Activated T-helper 1 cell treated with anti-CD3 and anti-CD28 coated beads, Interleukin-2, amount 50 U/mL, for 16 hours (primary cell): ENCODE data around the gene TBC1D17.

ENCODE experiments used
- DNase-seq, 2 donors: peaks; one replicate each; pipeline ENCODE4 v3.0.0-alpha.2; 2020; ENCODE audit warnings: low read depth in 1 of 2, low spot score in 1 of 2

Gene TBC1D17

DNA sequence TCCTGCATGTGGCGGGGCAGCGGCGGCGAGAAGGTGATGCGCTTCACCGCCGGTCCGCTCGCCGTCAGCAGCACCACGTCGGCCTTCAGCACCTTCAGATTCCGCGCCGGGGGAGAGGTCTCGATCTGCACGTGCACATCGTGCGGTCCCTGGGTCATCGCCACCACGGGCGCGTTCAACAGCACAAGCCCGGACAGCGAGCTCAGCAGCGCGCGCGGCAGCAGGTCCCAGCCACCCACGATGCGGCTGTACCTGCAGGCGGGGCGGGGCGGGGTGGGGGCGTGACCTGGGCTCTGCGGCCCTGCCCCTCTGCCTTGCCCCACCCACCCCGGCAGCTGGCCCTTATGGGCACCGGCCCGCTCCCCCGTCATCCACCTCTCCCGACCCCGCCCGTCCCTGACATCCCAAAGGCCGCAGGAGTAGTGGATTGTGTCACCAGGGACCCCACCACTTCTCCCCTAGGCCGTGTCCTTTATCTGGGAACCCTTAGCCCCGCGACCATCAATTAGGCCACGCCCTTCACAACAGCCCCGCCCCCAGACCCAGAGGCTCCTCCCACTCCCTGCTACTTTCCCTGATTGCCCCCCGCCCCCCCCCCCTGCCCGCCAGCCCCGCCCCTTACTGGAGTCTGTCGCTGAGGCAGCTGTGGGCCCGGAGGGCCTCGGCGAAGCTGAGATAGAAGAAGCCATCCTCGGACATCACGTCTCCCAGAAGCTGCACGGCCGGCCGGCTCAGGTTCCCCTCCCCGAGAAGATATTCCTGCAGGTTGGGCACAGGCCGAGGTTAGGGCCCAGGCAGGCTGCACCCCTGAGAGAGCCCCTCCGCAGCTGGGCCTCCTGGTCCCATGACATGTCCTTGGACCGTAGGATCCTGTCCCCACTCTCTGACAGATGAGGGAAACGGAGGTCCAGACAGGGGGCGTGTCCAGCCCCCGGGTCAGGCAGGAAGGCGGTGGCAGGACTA lies 13.1 kb downstream of the TBC1D17 start:
- peak; percentile 40 to 54 for DNase-seq

DNA sequence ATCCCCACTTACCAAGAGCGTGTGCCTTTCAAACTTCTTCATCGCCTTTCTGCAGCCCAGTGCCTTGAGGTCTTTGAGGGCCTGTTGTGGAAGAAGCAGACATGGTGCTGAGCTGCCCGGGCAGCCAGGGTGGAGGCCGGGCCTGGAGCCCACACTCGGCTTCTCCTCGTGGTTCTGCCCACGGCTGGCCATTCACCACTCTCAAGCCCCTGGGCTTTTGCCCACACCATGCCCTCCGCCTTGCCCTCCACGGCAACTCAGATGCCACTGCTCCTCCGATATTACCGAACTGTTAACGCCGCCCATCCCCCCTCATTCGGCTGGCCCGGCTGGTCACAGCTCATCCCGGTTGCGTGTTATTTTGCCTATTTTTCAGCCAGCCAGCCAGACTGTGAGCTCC lies 13.9 kb downstream of the TBC1D17 start:
- no peak for DNase-seq

DNA sequence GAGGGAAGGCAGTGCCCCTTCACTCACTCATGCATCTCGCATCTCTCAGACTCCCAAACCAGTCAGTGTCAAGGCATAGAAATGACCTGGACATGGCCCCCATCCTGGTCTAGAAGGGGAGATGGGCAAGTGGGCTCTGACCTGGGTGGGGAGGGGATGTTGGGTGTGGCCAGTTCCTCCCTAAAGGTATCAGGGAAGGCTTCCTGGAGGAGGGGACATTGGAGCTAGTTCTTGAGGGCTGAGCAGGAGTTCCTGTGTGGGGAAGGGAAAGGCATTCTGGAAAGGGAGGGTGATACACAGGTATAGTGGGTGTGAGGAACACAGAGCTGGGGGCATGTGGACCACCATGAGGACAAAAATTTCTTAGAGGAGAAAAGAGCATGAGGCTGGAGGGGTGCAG lies 15.2 kb downstream of the TBC1D17 start:
- DNase-seq: no peak

DNA sequence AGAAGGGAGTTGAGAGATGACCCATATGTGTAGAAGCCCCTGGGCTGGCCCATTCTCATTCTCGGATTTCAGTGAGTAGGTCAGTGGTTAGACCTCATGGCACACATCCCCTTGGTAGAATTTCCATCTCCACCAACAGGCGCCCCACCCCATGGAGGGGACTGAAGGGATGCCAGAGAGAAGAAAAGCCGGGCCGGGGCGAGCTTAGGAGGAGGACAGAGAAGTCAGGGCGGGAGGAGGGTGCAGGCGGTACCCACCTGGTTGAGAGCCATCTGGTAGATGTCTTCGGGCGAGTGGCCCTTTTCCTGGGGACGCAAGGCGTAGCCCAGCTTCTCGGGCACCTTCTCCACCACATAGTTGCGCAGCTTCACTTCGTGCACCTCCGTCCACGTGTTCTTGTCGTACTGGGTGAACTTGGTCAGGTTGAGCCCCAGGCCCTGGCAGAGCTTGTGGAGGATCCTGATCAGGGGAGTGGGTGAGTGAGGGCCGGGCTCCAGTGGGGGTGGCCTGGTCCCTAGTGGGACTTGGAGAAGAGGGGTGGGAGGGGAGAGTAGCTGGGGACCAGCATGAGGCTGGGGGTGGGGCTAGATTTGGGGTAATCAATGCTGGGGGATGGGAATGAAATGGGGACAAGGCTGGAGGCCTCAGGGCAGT lies 16.6 kb downstream of the TBC1D17 start:
- DNase-seq: no peak

DNA sequence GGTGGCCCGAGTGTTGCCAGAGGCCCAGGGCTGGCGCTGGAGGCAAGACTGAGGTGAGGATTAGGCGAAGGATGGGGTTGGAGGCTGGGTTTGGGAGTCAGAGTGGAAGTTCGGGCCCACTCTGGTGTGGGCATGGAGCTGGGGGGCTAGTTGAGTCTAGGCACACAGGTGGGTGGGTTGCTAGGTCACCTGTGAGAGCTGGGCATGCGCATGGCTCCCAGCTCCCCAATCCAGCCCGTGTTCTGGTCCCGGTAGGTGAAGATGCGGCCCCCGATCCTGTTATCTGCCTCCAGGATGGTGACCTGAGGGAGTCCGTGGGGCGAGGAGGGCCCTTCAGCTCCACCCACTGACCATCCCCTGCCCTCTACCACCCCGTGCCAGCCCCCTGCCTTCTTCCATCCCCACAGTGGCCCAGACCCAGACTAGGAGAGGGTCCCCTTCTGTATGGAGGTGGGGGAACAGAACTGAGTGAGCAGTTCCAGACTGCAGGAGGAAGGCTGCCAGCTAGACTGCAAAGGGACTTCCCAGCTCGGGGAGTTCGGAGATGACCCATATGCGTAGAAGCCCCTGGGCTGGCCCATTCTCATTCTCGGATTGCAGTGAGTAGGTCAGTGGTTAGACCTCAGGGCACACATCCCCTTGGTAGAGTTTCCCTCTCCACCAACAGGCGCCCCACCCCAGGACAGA lies 17.5 kb downstream of the TBC1D17 start:
- DNase-seq: no peak

DNA sequence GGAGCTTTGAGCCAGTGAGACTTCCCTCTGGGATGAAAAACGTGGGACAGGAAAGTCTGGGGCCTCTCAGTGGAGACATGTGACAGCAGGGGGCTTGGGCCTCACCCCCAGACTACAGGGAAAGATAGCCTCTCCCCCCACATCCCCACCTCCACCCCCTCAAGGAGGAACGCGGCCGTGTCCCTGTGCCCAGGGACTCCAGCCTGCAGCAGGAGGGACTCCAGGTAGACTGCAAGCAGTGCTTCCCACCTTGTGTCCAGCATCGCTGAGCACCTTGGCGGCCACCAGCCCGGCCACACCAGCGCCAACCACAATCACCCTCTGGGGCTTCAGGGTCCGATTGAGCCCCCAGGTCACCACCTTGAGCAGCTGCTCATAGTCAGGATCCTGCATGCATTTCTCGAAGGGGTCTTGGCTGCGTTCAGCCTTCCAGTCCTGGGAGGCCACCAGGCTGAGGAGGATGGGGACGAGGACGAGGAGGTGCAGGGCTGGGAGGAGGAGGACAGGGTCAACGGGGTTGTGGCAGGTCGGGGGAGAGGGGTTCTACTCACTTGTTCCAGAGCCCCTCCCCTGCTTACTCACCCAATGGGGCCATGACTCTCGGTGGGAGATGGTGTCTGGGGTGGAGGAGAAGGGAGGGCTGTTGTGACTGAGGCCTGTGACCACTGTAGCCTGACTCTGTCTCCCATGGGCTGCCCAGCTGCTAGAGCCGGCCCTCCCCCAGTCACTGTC lies 18.2 kb downstream of the TBC1D17 start:
- no peak for DNase-seq

DNA sequence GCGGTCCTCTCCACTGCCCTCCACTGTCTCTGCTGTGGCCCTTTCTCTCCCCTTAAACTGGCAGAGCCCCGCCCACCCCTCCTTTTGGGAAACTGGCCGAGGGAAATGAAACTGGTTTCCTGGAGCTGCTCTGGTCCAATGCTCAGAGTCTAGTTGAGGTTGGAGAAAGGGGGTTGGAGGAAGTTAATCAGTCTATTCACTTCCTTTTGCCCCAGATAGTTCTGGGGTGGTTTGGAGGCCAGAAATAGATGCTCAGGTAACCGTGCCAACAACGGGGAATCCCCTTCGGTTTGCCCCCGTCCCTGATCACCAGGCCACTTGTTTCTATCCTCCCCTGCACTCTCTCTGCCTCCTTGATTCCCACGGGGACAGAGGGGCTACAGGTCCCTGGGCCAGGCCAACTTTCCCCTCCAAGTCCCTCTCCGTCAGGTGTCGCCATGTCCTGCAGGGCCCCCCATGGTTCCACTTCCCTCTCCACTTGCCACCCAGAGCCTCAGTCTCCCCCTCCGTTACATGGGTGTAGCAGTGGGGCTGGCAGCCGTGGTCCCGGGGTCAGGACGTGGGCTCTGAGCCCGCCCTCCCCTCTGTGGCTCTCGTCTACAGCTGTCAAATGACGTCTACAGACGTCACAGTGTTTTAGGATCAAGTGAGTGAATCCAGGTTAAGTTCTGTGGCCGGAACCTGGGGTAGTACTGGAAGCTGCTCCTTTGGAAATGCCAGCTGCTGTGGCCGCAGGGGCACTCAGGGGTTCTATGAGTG lies 19.5 kb downstream of the TBC1D17 start, which contains the start of gene IL4I1:
Gene IL4I1 (minus strand): TSS at position 25 of the 759 bp plus-strand sequence. CDS start 727 bp downstream, outside the sequence.
- DNase-seq: peak in 1 of 2 donors; percentile 40

- DNase-seq: no peak
These were observed 26.6 kb downstream of the TBC1D17 start for GRCh38 chr19:49904136-49904535.

DNA sequence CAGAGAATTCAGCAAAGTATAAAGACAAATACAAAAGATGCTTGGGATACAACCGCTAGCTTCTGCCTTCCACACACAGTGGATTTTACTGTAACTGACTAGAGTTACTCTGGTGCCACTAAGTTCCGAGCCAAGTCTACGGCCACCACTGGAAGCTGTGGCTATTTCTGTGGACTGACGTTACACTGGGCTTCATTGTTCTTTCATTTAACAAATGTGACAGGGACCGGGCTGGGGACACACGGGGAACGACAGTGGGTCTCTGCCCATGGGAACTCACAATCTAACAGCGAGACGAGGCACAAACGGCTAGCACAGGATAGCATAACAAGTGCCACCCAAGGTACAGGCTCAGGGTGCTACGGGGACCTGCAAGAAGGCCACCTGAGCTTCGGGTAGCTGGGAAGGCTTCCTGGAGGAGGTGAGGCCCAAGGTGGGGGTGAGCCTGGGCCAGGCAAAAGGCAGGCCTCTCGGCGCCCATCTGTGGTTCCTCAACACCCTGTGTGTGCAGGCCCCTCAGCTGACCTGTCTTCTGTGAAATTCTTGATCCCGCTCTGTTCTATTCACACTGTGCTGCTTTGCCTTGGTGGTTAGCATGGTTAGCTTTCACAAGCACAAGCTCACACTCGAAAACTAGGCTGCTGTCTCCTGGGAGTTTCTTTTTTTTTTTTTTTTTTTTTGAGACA lies 29.5 kb downstream of the TBC1D17 start:
- DNase-seq: no peak

- DNase-seq: no peak
These were observed 30.4 kb downstream of the TBC1D17 start for GRCh38 chr19:49907745-49908446.

DNA sequence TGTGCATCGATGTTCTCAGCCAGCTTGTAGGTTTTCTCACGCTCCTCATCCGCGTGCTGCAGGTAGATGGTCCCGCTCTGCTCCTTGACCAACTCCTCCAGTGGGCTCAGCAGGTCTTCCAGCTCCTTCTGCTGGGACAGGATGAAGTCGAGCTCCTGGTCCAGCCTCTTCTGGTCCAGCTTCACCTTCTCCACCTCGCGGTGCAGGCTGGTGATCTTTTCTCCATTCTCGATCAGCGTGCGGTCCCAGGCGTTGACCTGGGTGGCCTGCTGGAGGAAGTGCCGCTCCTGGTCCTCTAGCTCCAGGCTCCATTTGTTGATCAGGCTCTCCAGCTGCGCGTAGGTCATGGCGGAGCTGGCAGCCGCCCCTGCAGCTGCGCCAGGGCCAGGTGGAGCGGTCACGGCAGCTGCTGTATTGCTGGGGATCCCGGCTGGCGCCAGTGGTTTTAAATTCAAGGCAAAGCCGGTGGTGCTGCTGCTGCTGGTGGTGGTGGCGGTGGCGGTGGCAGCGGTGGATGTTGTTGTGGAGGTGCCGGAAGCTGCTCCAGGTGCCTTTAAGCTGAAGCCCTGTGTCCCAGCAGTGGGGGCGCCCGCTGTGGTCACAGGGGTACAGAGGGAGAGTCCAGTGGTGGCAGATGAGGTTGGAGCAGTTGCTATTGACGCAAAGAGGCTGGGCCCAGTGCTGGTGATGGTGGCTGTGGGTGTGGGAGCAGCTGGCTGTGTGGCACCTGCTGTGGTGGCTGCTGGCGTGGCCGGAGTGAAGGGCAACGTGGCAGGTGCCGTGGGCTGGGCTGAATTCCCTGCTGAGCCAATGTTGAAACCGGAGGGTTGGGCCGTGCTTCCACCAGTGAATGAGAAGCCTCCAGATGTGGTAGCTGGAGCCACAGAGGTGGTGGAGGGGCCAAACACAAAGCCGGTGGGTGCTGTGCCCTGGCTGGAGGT lies 31.2 kb downstream of the TBC1D17 start:
- no peak for DNase-seq

DNA sequence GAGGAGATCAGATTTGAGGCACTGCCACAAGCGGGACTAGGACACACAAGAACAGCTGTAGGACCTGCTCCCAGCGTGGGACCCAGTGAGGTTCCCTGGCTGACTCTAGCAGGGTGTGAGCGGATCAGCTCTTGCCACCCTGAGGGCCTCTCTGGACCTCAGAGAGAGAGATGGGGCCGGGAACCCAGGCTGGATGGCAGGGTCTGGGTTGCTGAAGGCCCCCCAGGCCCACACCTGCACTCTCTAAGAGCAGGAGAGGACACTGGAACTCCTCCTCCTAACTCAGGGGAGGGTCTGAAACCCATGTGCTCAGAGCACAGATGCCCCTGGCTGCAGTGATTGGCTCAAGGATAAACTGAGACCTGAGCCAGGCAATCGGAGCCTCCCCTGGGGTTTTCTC lies 32.7 kb downstream of the TBC1D17 start:
- no peak for DNase-seq

DNA sequence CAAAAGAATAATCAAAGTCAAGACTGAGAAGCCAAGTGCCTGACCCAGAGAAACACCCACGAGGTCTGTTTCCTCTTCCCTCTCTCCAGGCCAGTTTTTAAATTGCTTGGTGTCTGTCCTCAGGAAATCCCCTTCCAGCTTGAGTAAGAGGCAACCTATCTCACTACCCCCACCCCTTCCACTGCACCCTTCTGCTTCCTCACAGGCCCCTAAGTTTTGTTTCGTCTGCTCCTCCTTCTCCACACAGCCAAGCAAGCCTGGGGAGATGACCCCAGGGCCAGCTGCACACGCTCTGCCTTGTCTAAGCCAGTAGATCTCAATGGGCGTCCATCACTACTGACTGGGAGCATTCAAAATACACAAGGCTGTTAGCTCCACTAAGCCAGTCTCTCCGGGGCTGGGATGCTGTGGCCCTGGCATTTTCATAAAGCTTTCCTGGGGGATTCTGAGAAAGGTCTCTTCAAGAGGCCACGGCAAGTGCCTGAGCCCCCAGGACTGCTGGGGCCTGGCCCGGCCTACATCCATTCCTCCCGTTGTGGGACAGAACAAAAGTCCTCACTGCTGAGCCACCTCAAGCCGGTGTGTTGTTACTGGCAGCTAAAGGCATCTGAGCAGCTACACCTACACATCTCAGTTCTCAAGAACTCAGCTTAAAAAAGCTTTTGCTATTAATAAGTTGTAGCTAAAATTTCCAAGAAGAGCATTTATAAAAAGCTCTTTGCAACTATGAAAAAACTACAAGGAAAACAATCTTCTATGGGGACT lies 34.1 kb downstream of the TBC1D17 start:
- DNase-seq: no peak

DNA sequence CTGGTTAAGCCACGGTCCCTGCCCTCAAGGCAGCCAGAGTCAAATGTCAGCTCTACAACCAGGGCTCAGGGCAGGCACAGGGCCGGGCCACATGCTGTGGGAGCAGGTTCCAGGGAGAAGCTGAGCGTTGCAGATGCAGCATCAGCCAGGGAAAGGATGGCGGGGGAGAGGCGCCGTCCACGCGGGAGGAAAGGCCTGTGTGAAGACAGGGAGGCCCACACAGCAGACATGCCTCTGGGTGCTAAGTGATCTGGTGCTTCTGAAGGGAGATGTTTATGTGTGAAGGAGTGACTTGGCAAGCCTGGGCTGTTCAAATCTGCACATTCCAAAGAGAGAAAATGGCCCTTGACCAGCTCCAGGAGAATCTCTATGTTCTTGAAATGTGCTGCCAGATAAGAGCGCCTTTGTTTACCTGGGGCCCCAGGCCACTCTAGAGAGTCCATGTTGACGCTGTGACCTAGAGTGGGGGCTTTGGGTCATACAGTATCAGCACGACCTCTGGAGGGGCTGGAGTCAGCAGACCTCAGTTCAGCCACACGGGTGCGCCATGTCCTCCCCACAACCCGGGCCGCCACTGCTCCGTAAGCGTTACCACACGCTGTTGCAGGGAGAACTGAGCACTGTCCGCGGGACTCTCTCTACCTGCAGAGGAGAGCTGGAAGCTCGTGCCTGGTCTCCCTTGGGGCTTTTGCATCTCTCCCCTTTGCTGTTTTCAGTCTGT lies 35.6 kb downstream of the TBC1D17 start:
- no peak for DNase-seq

DNA sequence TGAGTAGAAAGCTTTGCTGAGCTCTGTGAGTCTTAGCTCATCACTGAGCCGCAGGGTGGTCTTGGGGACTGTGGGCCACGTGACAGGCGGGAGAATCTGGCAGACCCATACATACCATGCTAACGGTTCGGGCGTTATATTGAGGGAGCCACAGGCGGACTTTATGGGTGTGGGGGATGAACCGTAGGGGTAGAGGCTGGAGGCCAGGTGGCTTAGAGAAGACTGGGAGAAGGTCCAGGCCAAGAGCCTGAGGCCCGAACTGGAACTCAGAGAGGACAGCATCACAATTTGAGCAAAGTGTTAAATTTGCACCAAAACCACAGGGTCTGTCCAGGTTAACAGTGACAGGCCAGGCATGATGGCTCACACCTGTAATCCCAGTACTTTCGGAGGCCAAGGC lies 36.2 kb downstream of the TBC1D17 start:
- no peak for DNase-seq

- no peak for DNase-seq
These were observed 37.8 kb downstream of the TBC1D17 start for GRCh38 chr19:49915271-49915670.
